GM18517 (cell line): ENCODE results near the gene DTNA.
"Not testable (repeated sequence)": the region's sequence is repeated elsewhere in the genome, so short reads cannot be mapped to it uniquely, and the experiment has no call there.

Experiments
- ATAC-seq: cut with Tn5 transposase; IDR thresholded peaks from one replicate; pipeline ENCODE4 v1.9.1; 2021; ENCODE audit warnings: mild to moderate bottlenecking, moderate library complexity; ENCODE audit not compliant: unreplicated experiment

DTNA gene

DNA sequence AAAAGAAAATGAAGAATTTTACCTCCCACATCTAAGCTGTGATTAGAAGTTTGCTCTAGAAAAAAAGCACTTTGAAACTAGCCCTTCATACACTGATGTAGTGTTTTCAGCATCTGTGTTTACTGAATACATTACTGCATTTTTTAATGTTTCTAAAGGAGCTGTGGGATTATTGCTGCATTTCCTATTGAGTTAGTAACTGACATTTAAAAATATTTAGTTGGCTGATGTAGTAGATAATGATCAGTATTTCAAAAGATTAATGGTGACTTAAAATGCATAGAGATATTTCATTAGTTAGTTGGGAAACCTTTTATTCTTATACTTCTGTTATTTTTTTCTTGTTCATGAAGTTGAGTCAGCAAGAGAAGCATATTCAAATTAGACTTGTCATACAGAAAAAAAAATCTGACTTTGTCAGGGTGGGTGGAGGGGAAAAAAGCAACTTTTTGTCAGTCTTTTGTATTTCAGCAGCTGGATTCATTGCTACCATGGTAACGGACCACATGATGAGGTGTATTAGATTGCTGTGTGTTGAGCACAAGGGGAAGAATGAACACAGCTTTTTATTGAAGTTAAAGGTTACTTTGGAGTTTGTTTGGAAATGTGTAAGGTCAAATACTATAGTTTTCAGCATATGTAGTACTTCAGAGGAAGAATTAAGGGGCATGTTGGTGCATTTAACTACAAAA, at the start of gene DTNA:
TSS of gene DTNA (plus strand) at position 549 of the 692 bp plus-strand sequence. CDS start 45,679 bp downstream, outside the sequence.
- ATAC-seq, result no peak

DNA sequence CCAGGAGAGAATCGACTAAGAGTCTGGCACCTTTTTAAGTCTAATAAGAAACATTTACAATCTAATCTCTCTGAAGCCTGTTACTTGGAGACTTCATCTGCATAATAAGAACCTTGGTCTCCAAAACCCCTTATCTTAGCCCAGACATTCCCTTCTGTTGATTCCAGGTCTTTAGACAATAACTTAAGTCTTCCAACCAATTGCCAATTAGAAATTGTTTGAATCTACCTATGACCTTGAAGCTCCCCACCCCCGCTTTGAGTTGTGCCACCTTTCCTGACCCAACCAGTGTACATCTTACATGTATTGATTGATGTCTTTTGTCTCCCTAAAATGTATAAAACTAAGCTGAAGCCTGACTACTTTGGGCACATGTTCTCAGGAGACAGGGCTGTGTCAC, 49.5 kb upstream of the DTNA start:
- no peak for ATAC-seq

DNA sequence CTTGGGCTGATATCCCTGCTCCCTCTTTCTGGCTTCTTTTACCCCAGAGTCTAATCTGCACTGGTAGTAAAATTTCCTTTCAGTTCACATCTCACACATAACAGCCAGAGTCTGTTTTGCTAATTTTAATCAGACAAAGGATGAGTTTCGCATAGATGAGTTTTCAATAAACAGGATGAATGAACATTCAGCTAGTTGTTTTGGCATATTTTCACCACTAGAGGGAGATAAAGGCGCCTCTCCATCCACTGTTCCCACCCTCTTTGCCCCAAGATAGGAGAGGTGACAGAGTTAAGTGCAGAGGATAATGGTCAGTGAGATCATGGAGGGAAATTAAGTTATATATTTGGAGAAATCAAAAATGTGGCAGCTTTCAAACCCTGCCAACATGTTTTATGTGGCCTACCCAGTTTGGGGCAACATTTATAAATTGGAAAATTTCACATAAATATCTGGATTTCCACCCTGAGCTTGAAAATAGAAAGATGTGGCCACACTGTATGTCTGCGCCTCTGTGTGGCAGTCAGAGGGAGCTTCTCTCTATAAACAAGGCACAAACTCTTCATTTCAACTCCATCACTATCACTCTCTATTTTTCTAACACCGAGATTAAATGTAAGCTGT, 48.5 kb upstream of the DTNA start:
- ATAC-seq, result peak; percentile 70

DNA sequence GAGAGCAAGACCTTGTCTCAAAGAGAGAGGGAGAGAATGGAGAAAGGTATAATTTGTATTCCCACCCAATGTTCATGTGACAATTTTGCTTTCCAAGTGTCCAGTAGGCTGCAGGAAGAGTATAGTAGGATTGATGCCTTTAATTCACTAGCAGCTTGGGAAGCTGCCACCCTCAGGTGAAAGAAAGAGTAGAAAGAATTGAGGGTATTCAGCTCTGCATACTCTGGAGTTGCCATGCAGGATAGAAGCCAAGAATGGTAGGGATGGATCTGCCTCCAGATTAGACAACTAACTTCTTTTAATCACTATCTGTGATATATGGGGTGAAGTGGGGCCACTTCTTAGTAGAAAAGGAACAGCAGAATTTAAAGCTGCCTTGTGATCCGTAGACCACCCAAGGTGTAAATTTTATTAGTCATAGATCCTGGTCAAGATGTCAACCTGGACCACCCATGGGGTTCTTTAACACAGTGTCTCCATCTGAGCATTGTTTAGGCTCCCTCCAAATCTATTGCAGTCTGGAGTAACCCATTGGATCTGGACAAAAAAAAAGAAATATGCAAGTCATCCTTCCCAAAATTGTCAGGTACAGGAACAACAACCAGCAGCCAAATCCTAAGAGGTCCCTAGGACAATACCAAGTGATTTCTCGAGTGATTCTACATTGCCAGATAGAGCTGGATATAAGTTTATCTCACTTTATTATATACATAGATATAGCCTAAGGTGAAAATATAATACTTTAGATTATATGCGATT, 33.1 kb upstream of the DTNA start:
- ATAC-seq, result no peak

DNA sequence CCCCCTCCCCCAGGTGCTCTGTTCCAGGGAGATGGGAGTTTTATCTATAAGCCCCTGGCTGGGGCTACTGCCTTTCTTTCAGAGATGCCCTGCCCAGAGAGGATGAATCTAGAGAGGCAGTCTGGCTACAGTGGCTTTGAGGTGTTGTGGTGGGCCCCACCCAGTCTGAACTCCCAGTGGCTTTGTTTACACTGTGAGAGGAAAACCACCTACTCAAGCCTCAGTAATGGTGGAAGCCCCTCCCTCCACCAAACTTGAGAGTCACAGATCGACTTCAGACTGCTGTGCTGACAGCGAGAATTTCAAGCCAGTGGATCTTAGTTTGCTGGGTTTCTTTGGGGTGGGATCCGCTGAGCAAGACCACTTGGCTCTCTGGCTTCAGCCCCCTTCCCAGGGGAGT, 20.3 kb upstream of the DTNA start:
- not testable (repeated sequence) for ATAC-seq

DNA sequence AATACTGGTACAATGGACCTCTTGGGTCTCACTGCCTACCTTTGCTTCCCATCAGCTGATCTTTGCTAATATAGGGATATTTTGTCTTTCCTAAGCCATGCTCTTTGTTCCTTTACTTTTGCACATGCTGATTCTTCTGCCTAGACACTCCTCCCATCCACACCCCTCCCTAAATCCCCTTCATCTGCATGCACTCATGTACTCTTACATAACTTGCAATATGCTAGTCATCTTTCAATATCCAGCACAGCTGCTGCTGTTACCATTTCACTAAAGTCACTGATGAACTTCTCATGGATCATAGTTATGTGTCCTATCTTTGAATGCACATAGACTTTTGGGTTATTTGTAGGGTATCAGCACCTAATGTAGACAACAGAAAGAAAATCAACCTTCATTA, 18.5 kb upstream of the DTNA start:
- no peak for ATAC-seq

DNA sequence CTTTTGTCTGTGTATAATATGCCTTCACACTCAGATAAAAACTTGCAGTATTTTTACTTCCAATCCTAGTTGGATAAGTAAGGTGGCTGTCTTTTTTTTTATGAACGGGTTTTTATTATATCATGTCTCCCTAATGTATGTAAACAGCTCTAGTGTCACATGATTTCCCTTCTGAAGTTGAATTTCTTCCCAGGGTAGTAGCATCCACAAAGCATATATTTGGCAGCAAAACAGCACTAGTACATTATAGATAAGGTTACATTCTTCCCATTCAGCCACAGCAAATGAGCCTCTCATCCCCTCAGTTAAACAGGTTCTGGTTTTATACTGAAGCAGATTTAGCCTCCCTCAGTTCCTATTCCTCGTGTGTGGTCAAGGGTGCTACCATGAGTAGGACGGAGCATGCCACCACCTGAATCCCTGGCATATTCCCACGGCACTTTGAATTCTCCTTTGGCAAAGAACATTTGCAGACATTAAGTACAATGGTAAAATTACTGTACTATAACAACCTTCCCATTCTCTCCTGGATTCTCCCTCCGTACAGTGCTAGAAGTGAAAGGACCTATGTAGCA, 15.4 kb upstream of the DTNA start:
- ATAC-seq, result no peak

DNA sequence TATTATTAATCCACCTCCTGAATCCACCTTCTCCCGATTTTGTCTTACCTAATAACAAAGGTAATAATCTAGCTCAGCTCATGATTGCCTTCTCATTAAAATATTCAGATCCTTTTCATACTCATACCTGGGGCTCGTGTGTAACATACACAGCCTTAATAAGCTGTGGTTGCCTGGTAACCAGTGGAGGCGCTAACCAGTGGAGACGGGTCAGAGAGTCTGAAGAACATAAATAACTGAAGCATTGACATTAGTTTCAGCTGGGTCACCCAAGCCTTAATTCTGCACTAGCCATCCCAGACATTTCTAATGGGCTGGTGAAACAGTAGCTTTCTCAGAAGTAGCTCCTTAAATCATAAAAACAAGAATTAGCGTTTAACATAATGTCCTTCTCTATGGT, 14.8 kb upstream of the DTNA start:
- no peak for ATAC-seq

DNA sequence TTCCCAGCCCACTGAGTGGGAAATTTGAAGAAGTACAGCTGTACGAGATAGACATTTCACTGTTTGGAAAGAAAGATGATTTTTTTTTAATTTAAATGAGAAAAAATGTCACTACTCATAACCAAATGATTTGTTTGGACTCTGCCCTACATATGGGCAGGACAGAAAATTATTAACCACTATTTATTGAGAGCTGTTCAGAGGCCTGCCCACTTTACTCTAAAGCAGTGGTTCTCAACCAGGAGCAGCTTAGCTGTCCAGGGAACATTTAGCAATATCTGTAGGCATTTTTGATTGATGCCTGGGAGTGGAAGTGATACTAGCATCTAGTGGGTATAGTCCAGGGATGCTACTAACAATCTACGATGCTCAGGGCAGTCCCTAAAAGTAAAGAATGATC, 13.4 kb upstream of the DTNA start:
- no peak for ATAC-seq

DNA sequence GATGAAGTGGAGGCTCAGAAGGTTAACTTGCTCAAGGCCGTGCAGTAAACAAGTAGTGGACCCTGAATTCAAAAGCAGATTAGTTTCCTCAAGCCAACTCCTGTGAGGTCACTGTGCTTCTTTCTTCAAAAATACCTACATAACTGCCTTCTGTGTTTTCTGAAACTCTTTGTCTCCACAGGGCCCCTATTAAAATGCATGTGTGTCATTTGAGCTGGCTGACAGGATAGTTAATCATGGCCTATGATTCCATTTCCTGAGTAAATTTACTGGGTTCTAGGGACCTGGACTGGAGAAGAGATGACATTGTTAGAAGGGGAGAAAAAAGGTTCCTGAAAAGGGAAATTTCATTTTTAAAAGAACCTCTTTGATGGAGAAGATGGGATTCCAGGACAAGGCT, 12.9 kb upstream of the DTNA start:
- no peak for ATAC-seq

DNA sequence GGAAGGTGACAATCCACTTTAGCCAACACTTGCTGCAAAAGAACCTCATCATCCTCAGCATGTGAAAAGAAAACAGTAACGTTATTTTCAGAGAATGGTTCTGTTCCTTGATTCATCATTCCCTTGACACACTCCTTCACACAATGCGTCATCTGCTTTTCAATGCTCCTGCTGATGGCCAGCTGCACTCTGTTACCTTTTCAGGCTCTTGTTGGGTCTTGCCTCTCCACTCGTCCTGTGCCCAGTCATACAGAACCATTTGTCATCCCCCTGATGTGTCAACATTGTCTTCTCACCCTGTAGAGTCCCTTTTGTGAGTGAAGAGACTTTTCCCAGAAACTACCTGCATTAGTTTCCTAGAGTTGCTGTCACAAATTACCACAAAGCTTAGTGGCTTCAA, 12.2 kb upstream of the DTNA start:
- ATAC-seq, result no peak

DNA sequence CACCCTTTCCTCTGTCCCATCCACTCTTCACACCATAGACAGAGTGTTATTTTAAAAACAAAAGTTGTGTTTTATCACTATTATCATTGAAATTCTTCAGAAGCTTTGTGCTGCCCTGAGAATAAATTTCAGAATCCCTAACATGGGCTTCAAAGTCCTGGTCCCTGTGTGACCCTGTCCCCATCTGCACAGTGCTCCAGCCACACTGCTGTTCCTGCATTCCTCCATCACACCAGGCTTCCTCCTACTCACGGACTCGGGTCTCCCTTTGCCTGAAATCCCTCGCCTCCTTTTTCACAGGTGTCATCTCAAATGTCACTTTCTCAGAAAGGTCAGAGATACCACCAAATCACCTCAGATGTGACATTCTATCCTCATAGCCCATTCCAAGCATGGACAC, 8.2 kb upstream of the DTNA start:
- ATAC-seq, result no peak

DNA sequence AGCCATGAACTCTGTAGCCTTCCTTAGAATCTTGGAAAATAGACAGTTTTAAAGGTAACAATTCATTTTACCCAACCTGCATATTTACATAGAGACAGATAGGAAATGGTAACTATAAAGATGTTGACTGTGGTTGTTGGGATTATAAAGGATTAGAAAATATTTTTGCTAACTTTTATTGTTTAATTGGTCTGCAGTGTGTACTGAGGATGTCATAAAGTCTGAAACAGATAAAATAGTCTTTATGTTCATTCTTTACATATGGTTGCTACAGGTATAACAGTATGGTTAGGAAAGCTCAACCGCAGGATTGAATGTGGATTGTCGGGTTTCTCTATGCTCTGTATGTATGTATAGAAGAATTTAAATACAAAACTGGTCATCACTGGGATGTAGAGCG, 7.3 kb upstream of the DTNA start:
- no peak for ATAC-seq

DNA sequence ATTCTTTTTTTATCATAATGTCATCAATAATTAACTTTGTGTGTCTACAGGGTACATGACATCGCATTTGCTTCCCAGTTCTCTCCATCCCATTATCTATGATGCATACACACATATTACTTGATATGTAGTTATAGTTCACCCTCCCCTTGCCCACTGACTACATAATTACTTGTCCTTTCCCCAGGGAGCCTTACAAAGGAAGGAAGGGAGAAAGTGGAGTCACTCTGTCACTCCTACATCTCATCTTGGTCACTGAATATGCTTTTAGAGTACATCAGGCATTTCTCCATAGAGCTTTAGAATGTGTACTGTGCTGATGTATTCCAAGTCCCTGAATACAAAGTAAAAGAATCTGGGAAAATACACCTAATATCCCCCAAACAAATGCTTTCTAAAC, 6.0 kb upstream of the DTNA start:
- ATAC-seq, result no peak

DNA sequence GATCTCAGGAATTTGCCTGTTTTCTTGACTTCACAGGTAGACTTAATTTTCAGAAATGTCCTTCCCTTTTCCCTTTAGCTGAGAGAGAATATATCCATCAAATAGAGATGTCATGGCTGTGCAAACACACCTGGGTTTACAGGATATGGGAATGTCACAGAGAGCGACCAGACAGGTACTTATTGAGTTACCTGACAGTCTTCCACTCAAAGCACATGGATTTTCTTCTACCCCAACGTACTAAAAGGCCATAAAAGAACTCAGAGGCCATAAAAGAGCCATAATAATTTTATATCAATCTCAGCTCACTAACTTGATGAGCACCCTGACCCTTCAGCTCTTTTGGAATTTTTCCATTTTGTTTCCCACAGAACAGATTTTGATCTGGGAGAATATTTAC, 5.3 kb upstream of the DTNA start:
- ATAC-seq, result no peak

DNA sequence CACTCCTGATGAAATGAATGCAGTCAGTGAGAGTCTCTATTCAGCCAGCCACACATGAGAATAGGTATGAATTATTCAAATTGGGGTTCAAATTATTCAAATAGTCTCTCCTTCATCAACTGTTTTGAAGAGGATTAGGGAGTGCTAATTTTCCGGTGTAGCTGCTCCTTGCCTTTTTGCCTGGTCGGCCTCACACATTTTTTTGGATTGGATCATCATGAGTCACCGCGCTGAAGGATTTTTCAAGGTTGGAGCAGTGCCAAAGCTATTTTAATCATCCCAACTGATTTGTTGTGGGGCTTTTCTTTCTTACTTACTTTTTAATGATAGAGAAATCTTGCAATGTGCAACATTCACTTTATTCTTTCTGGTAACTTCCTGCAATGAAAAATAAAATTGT, 2.4 kb upstream of the DTNA start:
- no peak for ATAC-seq

DNA sequence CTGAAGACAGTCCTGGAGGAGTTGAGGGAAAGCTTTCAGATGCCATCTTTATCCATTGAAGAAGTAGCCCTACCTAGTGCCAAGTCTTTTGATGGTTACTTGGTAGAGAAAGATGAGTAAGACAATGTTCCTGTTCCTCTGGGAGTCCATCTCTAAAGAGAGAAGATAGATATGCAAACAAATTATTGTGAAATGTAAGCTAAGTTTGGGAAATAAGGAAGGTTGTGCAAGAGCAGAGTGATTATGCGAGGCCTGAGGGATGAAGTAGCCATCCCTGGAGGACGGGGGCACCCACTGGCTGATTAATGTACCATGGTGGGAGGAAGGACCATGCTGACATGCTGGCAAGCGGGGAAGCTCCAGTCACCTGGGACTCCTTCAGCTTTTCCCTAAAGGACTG, 994 bp upstream of the DTNA start:
- ATAC-seq, result no peak

DNA sequence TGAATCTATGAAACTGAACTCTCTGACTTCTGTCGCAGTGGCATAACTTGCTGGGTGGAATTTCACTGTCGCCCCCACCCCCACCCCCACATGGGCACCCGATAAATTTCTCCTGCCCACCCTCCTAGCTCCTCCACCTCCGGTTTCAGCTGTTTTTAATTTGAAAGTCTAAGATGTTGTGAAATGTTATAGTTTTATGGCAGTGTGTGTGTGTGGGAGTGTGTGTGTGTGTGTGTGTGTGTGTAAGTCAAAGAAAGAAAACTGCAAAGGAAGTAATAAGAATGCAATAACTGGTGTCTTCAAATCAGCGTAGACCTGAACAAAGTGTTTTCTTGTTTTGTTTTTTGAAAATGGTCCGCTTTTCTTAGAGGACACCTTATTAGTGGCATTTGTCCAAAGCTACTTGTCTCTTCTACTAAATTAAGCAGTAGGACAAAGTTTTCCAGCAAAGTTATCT, 388 bp downstream of the DTNA start:
- no peak for ATAC-seq

DNA sequence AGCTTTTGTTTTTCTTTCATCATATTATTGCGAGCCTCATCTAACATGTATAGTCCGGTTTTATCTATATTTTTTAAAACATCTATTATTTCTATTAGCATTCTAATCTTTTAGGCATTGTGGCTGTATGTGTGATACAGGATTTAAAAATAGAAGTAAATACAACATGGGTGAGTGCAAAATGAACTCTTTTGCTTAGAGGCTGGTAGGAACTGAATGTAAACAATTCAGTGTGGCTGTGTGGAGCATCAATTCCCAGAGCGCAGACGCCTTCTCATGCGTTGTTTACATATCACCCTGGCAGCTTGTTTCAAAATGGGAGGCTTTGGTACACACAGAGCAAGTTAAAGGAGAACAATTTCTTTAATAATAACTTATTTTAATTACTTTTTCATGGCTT, 836 bp downstream of the DTNA start:
- no peak for ATAC-seq

DNA sequence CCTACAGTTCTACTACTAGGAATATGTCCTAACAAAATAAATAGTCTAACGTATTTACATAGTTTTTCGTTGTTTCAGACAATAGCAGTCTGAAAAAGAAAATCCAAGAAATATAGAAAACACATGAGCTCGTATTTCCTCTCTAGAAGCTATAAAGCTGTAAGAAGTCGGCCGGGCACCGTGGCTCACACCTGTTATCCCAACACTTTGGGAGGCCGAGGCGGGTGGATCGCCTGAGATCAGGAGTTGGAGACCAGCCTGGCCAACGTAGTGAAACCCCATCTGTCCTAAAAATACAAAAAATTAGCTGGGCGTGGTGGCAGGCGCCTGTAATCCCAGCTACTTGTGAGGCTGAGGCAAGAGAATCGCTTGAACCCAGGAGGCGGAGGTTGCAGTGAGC, 6.0 kb downstream of the DTNA start:
- ATAC-seq, result not testable (repeated sequence)

DNA sequence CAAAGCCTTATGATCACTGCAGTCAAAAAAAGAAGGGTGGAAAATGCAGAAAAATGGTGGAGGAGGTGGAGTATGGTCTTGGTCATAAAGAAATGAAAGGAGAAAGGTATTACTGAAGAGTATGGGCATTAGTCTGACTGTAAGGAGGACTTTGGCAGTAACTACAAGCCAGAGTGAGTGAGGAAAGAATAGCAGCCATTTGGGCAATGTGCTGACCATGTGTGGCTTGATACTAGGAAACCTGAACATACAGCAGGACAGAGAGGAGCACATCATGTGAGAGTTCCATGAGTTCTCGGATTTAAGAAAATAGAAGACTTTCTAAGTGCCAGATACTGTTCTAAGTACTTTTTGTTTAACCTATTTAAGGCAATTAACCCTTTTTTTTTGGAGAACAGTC, 8.5 kb downstream of the DTNA start:
- no peak for ATAC-seq

DNA sequence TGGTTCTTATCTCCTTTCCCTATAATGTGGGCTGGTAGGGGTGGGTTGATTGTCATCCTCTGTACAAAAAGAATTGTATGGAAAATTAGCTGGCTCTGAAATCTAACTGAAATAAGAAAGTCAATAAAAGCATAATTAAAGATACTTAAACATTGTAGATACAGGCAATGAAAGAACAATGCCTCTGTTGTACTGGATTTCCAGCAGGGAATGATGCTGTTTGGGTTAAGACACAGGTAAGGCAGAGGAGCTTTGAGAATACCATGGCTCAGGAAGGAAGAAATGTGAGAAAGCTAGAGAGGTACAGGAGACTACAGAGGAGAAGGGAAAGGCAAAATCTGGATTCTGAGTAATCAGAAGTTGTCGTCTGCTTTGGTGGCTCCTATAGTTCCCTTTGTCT, 10.1 kb downstream of the DTNA start:
- ATAC-seq, result no peak
